Loucy (cell line): ENCODE results near the gene TMEM132A.

ENCODE experiments used
- H2AFZ ChIP-seq: fragments of 200-600 bp; sonication (generic); 2 replicates; pipeline ENCODE4 v1.6.0; 2016; ENCODE audit warnings: antibody characterized with exemption, mild to moderate bottlenecking, low read length, moderate library complexity
- H3F3A ChIP-seq: fragments of 200-600 bp; 2 replicates; pipeline ENCODE4 v1.6.0; 2016; ENCODE audit warnings: antibody characterized with exemption, low read depth, mild to moderate bottlenecking
- H3K27me3 ChIP-seq: fragments of 200-600 bp; sonication (generic); 2 replicates; pipeline ENCODE4 v1.6.1; 2014; ENCODE audit warnings: low read length, mild to moderate bottlenecking; ENCODE audit not compliant: insufficient read depth, poor library complexity, severe bottlenecking
- H3K36me3 ChIP-seq: fragments of 200-600 bp; sonication (generic); 2 replicates; pipeline ENCODE4 v1.6.1; 2016; ENCODE audit warnings: low read length; ENCODE audit not compliant: insufficient read depth
- H3K4me1 ChIP-seq: fragments of 200-600 bp; sonication (generic); 2 replicates; pipeline ENCODE4 v1.5.1; 2014; ENCODE audit warnings: low read length, mild to moderate bottlenecking; ENCODE audit not compliant: insufficient read depth, poor library complexity, severe bottlenecking
- H3K4me2 ChIP-seq: fragments of 200-600 bp; sonication (generic); 2 replicates; pipeline ENCODE4 v1.6.0; 2014; ENCODE audit warnings: antibody characterized with exemption, low read length, low read depth, mild to moderate bottlenecking; ENCODE audit not compliant: poor library complexity, severe bottlenecking
- H3K4me3 ChIP-seq: fragments of 200-600 bp; sonication (generic); 2 replicates; pipeline ENCODE4 v1.5.1; 2014; ENCODE audit warnings: low read length, mild to moderate bottlenecking, mixed read lengths; ENCODE audit not compliant: poor library complexity, severe bottlenecking
- H3K79me2 ChIP-seq: fragments of 200-600 bp; sonication (generic); 2 replicates; pipeline ENCODE4 v1.6.1; 2014; ENCODE audit warnings: low read length; ENCODE audit not compliant: insufficient read depth
- H3K9ac ChIP-seq: fragments of 200-600 bp; sonication (generic); 2 replicates; pipeline ENCODE4 v1.6.0; 2014; ENCODE audit warnings: mild to moderate bottlenecking, low read depth, low read length, moderate library complexity; ENCODE audit not compliant: poor library complexity, severe bottlenecking
- H3K9me2 ChIP-seq: fragments of 200-600 bp; sonication (generic); replicated peaks from 2 replicates; pipeline ENCODE4 v1.6.1; 2016; ENCODE audit warnings: low read depth, low read length, mixed read lengths
- H3K9me3 ChIP-seq: fragments of 200-600 bp; sonication (generic); 2 replicates; pipeline ENCODE4 v1.6.1; 2014; ENCODE audit warnings: mild to moderate bottlenecking, antibody characterized with exemption, low read length, low read depth; ENCODE audit not compliant: insufficient read depth
- H4K20me1 ChIP-seq: fragments of 200-600 bp; sonication (generic); 2 replicates; pipeline ENCODE4 v1.6.0; 2014; ENCODE audit warnings: antibody characterized with exemption, low read length, mild to moderate bottlenecking; ENCODE audit not compliant: insufficient read depth, poor library complexity, severe bottlenecking
- CTCF ChIP-seq: fragments of 200-600 bp; sonication (generic); conservative IDR thresholded peaks from 2 replicates; pipeline ENCODE4 v1.5.1; 2014; ENCODE audit warnings: mild to moderate bottlenecking, antibody characterized with exemption, low read length
- EZH2phosphoT487 ChIP-seq: fragments of 200-600 bp; IDR thresholded peaks from 2 replicates; pipeline ENCODE4 v1.6.1; 2018; ENCODE audit warnings: antibody characterized with exemption, mild to moderate bottlenecking, moderate library complexity, borderline replicate concordance

Gene TMEM132A

GRCh38 chr11:60937144-60937527 is 12.9 kb downstream of the TMEM132A start:
- Histone ChIP-seq H3K4me1 (no peaks in the 10 kb centered on the region), H3K9me3 (no peaks in the 10 kb centered on the region), H3K9me2 (no peaks in the 10 kb centered on the region), H3K4me2 (no peak overlapping the region), H3K4me3 (no peak overlapping the region), H3K79me2 (no peaks in the 10 kb centered on the region), H3K9ac (no peak overlapping the region), H3K36me3 (no peaks in the 10 kb centered on the region), H2AFZ (no peak overlapping the region), H3F3A (no peaks in the 10 kb centered on the region), H3K27me3 (no peaks in the 10 kb centered on the region), H4K20me1 (no peaks in the 10 kb centered on the region)
- TF ChIP-seq CTCF: no peak
- no peak for TF ChIP-seq EZH2phosphoT487

GRCh38 chr11:60937811-60938210 is 13.6 kb downstream of the TMEM132A start:
- H3K9ac ChIP-seq: no peak overlapping the region
- no peak for TF ChIP-seq CTCF
- no peak for TF ChIP-seq EZH2phosphoT487
- H3K4me2 ChIP-seq: no peak overlapping the region
- no peaks in the 10 kb centered on the region for H4K20me1 ChIP-seq
- H3K36me3 ChIP-seq: no peaks in the 10 kb centered on the region
- no peaks in the 10 kb centered on the region for H3F3A ChIP-seq
- H3K9me2 ChIP-seq: no peaks in the 10 kb centered on the region
- no peak overlapping the region for H3K4me3 ChIP-seq
- H3K79me2 ChIP-seq: no peaks in the 10 kb centered on the region
- H3K27me3 ChIP-seq: no peaks in the 10 kb centered on the region
- no peaks in the 10 kb centered on the region for H3K9me3 ChIP-seq
- no peak overlapping the region for H2AFZ ChIP-seq
- H3K4me1 ChIP-seq: no peaks in the 10 kb centered on the region

- no peaks in the 10 kb centered on the region for H3F3A ChIP-seq
- no peaks in the 10 kb centered on the region for H3K36me3 ChIP-seq
Observed at GRCh38 chr11:60938500-60938899, 14.2 kb downstream of the TMEM132A start.

More at GRCh38 chr11:60938500-60938899, 14.2 kb downstream of the TMEM132A start:
- Histone ChIP-seq H3K4me2 (no peak overlapping the region), H2AFZ (no peak overlapping the region), H3K79me2 (no peaks in the 10 kb centered on the region), H3K9me3 (no peaks in the 10 kb centered on the region), H3K4me3 (no peak overlapping the region), H3K9ac (no peak overlapping the region), H4K20me1 (no peaks in the 10 kb centered on the region), H3K4me1 (no peaks in the 10 kb centered on the region), H3K27me3 (no peaks in the 10 kb centered on the region), H3K9me2 (no peaks in the 10 kb centered on the region)
- TF ChIP-seq CTCF: no peak
- TF ChIP-seq EZH2phosphoT487: no peak
